SJCRH30 (cell line): ENCODE results near the gene FHIT. TPM values are rescaled to one million over a fixed set of nuclear protein-coding genes. Genes with fewer than 3 reads are reported as not detected.

Source experiments
- DNase-seq, 2 experiments: peaks; one replicate each; pipeline ENCODE4 v3.0.0-alpha.2; 2015 to 2020
- H3K27ac ChIP-seq: fragments of 250-450 bp; sonication (Bioruptor Pico); 2 replicates; pipeline ENCODE4 v1.5.1; 2020; ENCODE audit warnings: mild to moderate bottlenecking, moderate library complexity
- H3K27me3 ChIP-seq: fragments of 250-450 bp; sonication (Bioruptor Pico); 2 replicates; pipeline ENCODE4 v1.5.1; 2020; ENCODE audit warnings: mild to moderate bottlenecking, moderate library complexity
- H3K36me3 ChIP-seq: fragments of 250-450 bp; sonication (Bioruptor Pico); 2 replicates; pipeline ENCODE4 v1.5.1; 2020; ENCODE audit warnings: mild to moderate bottlenecking, moderate library complexity
- H3K4me1 ChIP-seq: fragments of 250-450 bp; sonication (Bioruptor Pico); 2 replicates; pipeline ENCODE4 v1.5.1; 2020; ENCODE audit warnings: mild to moderate bottlenecking, moderate library complexity
- H3K4me3 ChIP-seq: fragments of 250-450 bp; sonication (Bioruptor Pico); 2 replicates; pipeline ENCODE4 v1.5.1; 2020; ENCODE audit warnings: mild to moderate bottlenecking, moderate library complexity
- H3K9me3 ChIP-seq: fragments of 250-450 bp; sonication (Bioruptor Pico); replicated peaks from 2 replicates; pipeline ENCODE4 v1.5.1; 2020; ENCODE audit warnings: mild to moderate bottlenecking, moderate library complexity
- total RNA-seq: library from RNA; depleted of rRNA; stranded (reverse); fragments of >200 nt; shearing (Covaris generic); gene quantifications from 2 replicates; pipeline ENCODE4 v1.2.3, GENCODE V29; 2014

The FHIT gene
- total RNA-seq, 1 experiment from 2014 or later: 2.2 TPM

DNA sequence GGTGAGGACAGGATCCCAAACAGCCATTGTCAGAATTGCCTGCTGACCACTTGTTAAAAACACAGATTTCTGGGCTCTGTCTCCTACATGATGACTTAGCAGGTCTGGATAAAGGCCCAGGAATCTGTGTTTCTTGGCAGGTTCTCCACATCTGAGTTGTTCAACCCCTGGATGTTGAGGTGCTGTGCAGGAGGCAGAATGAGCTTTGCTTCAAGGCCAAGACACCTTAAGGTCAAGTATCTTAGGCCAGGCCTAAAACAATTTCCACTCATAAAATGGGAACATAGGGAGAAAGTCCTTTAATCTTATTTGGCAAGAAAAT is 1522.7 kb downstream of the FHIT start:
- no peak for DNase-seq
- H3K9me3 ChIP-seq: no peaks in the 10 kb centered on the region
- no peaks in the 10 kb centered on the region for H3K4me1 ChIP-seq
- no peaks in the 10 kb centered on the region for H3K27me3 ChIP-seq
- H3K36me3 ChIP-seq: no peaks in the 10 kb centered on the region
- H3K4me3 ChIP-seq: no peak overlapping the region
- no peak overlapping the region for H3K27ac ChIP-seq

DNA sequence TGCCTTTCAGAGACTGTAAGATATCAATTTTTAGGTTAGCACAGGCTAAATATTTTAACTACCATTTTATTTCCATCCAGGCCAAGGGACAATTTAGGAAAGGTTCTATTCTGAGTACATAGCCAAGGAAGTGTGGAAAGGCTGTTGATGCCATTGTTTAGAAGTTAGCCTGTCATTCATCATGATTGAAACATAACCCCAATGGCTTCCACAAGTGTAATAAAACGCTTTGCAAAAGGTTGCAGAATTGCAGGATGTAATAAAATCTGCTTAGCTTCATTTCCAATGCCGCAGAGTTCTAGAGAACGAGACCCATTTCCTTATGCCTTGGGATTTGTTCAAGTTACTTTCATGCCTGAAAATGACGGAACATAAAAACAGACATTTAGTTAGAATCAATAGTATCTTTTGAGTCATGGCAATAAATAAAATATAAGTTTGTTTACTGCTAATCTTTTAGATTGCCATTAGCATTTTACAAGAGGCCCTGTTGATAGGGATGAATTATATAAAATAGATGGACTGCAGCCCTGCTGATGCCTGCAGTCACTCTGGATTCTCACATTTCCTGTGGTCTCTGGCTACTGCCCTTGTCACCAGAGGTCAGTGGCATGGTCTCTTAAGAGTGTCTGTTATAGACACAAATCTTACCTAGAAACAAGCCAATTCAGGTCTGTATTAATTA is 1523.2 kb downstream of the FHIT start:
- Histone ChIP-seq H3K27me3 (no peaks in the 10 kb centered on the region), H3K4me1 (no peaks in the 10 kb centered on the region), H3K36me3 (no peaks in the 10 kb centered on the region), H3K4me3 (no peak overlapping the region), H3K27ac (no peak overlapping the region), H3K9me3 (no peaks in the 10 kb centered on the region)
- DNase-seq: no peak

DNA sequence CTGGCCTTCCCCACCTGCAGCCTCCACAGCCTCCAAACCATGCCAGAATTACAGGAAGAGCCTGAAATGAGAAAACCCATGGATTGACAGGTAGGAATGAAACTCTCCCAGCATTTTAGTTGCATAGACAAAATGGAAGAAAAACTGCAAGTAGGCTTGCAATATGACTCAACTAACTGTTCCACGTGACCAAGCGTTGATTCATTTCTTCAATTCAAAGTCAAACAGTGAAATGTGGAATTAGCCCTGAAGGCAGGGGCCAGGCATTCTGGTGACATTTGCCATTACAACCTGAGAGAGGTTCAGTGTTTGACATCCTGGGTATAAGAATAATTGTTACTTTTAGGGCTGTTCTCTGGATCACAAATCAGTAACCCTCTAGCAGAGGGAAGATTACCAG is 1525.0 kb downstream of the FHIT start:
- Histone ChIP-seq H3K4me3 (no peak overlapping the region), H3K27ac (no peak overlapping the region), H3K27me3 (no peaks in the 10 kb centered on the region), H3K36me3 (no peaks in the 10 kb centered on the region), H3K4me1 (no peaks in the 10 kb centered on the region), H3K9me3 (no peaks in the 10 kb centered on the region)
- DNase-seq: no peak

DNA sequence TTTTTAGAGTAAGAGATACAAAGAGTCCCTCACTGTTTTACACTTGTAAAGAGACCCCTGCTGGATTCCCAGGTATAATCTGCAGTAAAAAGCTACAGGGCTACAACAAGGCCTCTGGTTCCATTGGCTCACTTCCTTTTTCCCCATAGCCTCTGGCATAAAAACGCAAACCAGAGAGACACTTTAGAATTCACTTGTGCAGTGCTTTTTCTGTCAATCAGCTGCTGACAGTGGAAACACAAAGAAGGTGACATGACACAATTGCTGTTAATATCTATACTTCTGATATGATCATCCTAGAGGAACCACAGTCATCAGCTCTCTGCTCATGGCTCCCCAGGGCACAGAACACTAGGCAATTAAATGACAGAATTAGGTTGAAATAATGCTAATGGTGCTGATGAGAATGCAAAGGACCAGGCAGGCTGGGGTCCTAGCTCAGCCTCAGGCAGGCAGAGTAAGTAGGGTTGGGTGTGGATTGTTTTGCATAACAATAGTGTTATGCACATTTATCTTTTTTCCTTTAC is 1533.5 kb downstream of the FHIT start:
- H3K9me3 ChIP-seq: no peaks in the 10 kb centered on the region
- H3K27ac ChIP-seq: no peak overlapping the region
- H3K4me1 ChIP-seq: no peaks in the 10 kb centered on the region
- DNase-seq: no peak
- H3K36me3 ChIP-seq: no peaks in the 10 kb centered on the region
- no peak overlapping the region for H3K4me3 ChIP-seq
- no peaks in the 10 kb centered on the region for H3K27me3 ChIP-seq

DNA sequence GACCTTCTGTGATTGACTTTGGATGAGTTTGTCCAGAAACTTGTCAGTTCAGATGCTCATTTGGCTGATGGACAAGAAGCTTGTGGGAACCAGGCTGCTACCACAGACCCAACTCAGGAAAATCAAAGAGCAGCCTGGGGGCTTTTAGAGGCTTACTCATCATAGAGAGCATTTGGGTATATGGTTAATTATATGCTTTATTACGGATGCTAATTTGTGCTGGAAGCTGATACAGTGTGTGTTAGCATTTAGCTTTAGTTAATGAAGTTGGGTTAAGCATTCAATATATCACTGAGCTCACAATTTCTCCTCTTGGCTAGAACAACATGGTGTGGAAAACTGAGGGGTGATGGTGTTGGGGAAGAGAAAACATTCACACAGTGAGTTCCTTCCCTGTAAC is 1537.2 kb downstream of the FHIT start:
- H3K27me3 ChIP-seq: no peaks in the 10 kb centered on the region
- H3K4me1 ChIP-seq: no peaks in the 10 kb centered on the region
- H3K27ac ChIP-seq: no peak overlapping the region
- no peak overlapping the region for H3K4me3 ChIP-seq
- no peaks in the 10 kb centered on the region for H3K36me3 ChIP-seq
- H3K9me3 ChIP-seq: no peaks in the 10 kb centered on the region
- no peak for DNase-seq

DNA sequence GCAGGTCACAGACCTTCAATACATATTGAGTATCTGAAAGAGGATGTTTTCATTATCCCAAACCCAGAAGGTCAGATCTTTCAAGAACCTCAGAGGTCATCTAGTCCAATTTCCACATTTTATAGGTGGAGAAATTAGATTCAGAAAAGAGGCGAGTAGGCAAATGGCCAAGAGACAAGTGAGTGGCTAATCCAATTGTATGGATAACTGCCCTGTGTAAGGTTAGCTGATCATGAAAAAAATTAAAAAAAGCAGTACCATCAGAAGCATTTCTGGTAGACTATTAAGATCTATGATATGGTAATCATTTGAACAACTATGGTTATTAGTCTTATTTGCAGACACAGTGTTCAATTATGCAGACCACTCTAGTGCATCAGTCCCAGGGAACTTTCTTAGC is 1540.7 kb downstream of the FHIT start:
- Histone ChIP-seq H3K27ac (no peak overlapping the region), H3K27me3 (no peaks in the 10 kb centered on the region), H3K4me3 (no peak overlapping the region), H3K4me1 (no peaks in the 10 kb centered on the region), H3K36me3 (no peaks in the 10 kb centered on the region), H3K9me3 (no peaks in the 10 kb centered on the region)
- no peak for DNase-seq

DNA sequence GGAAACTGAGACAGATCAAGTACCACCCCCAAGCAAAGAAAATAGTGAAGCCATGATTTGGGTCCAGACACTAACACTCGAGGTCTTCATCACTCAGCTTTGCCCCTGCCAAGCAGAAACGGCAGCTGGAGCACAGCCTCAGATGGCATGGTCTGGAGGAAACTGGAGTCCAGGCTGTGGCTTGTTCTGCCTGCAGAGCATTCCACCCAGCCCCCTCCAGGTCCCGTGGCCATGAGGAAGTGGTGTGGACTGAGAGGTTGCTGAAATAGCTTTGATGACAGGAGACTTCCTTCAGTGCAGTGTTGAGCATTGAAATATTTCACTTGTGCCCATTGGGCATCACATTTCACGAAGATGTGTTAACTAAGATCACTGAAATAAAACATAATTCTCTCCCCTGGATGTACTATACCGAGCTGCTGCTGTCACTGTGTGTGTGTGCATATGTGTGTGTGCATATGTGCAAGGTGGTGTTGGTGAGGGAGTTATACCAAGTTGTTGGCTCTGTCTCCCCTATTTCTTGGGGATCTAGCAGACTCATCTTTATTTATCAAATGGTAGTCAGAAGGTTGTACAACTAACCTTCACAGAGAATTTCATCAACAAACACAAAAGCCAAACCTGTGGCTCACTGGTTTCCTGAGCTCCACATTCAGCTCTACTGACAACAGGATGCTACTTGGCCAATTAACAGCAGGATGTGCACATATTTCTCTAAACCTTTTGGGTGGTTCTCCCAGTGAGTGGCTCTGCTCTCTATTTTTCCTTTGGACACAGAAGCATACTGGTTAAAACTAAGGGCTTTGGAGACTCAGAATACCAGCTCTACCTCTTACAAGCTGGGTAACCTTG is 1541.3 kb downstream of the FHIT start:
- Histone ChIP-seq H3K4me1 (no peaks in the 10 kb centered on the region), H3K9me3 (no peaks in the 10 kb centered on the region), H3K27me3 (no peaks in the 10 kb centered on the region), H3K36me3 (no peaks in the 10 kb centered on the region), H3K4me3 (no peak overlapping the region), H3K27ac (no peak overlapping the region)
- DNase-seq: no peak

DNA sequence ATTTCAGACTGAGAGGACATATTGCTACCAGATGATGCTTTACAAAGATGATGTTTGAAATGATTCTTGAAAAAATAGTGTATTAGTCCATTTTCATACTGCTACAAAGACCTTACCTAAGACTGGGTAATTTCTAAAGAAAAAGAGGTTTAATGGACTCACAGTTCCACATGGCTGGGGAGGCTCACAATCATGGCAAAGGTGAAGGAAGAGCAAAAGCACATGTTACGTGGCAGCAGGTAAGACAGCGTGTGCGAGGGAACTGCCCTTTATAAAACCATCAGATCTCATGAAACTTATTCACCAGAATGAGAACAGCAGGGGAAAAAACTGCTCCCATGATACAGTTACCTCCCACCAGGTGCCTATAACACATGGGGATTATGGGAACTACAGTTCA is 1543.0 kb downstream of the FHIT start:
- DNase-seq: no peak
- Histone ChIP-seq H3K4me3 (no peak overlapping the region), H3K27ac (no peak overlapping the region), H3K4me1 (no peaks in the 10 kb centered on the region), H3K9me3 (no peaks in the 10 kb centered on the region), H3K27me3 (no peaks in the 10 kb centered on the region), H3K36me3 (no peaks in the 10 kb centered on the region)

DNA sequence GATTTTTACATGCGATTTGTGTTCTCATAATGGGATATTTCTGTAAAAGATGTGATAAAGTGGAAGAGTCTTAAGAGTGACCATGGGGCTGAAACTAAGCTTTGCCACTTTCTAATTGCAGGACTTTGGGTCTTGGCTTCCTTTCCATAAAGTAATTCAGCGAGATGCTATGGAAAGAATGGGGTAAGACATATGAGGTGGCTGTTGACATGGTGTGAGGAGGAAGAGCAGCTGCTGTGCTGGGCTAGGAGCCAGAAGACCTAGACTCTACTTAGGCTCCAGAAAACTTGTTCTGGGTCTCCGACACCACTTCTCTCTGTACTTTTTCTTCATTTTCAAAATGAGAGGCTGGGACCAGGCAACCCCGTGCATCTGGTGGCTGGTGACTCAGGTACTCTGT is 1547.0 kb downstream of the FHIT start:
- no peaks in the 10 kb centered on the region for H3K36me3 ChIP-seq
- no peak overlapping the region for H3K27ac ChIP-seq
- no peaks in the 10 kb centered on the region for H3K4me1 ChIP-seq
- peak; percentile 21 to 56 for DNase-seq
- no peaks in the 10 kb centered on the region for H3K9me3 ChIP-seq
- H3K4me3 ChIP-seq: no peak overlapping the region
- no peaks in the 10 kb centered on the region for H3K27me3 ChIP-seq

DNA sequence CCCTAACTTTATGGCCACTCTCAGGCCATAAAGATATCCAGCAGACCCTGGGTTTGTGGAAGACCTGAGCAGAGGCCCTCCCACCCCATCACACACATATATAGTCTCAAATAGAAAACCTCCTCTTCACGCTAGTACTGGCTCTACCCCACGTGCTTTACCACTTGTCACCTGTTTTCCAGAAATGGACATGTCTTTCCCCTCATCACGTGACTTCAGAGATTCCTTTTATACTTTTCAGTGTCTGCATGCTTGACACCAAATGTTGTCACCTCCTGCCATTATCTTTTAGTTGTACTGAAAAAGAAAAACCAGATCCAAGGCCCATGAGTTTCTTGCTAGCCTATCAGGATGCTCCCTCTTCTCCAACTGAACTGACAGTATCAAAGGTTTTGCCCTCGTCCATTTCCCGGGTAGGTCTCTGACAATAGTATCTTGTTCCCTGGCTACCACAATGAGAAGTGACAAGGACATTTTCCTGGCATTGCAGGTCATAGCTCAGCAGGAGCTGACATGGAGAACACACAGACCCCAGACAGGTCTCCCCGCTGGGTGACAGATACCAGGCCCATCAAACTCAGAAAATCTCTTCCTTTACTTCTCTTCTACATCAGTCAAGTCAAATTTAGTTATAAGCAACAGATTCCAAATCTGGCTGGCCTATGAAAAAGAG is 1551.5 kb downstream of the FHIT start:
- Histone ChIP-seq H3K27me3 (no peaks in the 10 kb centered on the region), H3K4me1 (no peaks in the 10 kb centered on the region), H3K27ac (no peak overlapping the region), H3K4me3 (no peak overlapping the region), H3K36me3 (no peaks in the 10 kb centered on the region), H3K9me3 (no peaks in the 10 kb centered on the region)
- no peak for DNase-seq
